GM12875 (cell line): ENCODE data around the gene TMEM117.
A peak's percentile ranks its signal among the peaks of the same experiment; 100 is the strongest.

Source experiments
- H3K4me3 ChIP-seq: one replicate; pipeline ENCODE4 v1.5.1; 2011; ENCODE audit warnings: low read depth, low read length, control low read depth
- TF ChIP-seq, protein P1 (sequence below): IDR thresholded peaks from 2 replicates; pipeline ENCODE4 v1.5.1; 2011; ENCODE audit warnings: low read depth, mild to moderate bottlenecking, control low read depth, inconsistent platforms, low read length, moderate library complexity, borderline replicate concordance; ENCODE audit not compliant: insufficient read depth

Gene TMEM117

DNA sequence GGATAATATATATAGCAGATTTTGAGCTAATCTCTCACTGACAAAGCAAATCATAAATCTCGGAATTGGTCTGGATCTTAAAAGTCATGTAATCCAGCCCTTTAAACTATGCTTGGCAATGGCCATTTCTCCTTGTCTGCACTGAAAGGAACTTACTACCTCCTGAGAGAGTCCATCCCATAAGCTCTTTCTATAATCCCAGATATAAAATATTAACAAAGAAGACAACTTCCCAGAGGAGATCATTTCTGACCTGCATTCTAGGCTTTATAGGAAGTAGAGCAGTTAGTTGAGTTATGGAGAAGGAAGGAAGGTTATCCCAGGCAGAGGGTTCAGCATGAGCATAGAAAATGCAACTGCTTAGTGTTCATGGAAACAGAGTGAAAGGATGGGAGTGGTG is 99.7 kb downstream of the TMEM117 start:
- H3K4me3 ChIP-seq, result no peak overlapping the region
- TF ChIP-seq, protein P1, sequence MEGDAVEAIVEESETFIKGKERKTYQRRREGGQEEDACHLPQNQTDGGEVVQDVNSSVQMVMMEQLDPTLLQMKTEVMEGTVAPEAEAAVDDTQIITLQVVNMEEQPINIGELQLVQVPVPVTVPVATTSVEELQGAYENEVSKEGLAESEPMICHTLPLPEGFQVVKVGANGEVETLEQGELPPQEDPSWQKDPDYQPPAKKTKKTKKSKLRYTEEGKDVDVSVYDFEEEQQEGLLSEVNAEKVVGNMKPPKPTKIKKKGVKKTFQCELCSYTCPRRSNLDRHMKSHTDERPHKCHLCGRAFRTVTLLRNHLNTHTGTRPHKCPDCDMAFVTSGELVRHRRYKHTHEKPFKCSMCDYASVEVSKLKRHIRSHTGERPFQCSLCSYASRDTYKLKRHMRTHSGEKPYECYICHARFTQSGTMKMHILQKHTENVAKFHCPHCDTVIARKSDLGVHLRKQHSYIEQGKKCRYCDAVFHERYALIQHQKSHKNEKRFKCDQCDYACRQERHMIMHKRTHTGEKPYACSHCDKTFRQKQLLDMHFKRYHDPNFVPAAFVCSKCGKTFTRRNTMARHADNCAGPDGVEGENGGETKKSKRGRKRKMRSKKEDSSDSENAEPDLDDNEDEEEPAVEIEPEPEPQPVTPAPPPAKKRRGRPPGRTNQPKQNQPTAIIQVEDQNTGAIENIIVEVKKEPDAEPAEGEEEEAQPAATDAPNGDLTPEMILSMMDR, result no peak

DNA sequence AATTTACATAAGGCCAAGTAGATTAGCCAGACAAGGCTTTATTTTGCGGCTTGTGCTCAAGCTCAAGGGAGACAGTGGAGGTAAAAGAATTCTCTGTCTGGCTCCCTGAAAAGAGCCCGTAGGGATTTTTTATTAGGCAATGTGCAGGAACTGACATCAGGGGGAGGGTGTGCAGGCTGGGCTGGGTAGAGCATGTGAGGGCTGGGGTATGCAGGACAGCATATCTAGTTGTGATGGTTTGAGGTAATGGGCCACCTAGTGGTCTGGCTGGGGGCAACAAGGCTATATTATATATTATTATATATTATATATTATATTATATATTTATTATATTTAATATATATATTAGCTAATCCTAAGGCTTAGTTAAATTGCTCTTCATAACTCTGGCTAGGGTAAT is 102.1 kb downstream of the TMEM117 start:
- TF ChIP-seq, protein P1, result peak; percentile 30; the same call in 1 of the 2 replicates
- H3K4me3 ChIP-seq, result no peak overlapping the region

DNA sequence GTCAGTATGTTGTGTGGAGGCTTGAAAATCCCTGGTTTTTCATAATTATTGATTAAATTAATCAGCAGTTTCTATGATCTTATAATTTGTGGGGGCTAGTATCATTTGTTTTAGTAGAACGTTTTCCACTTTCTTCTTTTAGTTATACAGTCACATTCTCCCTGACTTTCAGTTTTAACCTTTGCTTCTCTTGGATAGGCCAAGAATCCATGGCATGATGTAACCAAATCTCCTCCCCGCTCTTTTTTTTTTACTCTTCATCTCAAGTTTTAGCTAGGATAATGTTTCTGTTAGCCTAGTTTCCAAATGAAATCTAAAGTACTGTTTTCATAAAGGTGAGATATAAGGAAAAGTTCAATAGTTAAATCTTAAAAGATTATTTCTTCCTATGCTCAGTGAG is 106.5 kb downstream of the TMEM117 start:
- TF ChIP-seq, protein P1, result no peak

DNA sequence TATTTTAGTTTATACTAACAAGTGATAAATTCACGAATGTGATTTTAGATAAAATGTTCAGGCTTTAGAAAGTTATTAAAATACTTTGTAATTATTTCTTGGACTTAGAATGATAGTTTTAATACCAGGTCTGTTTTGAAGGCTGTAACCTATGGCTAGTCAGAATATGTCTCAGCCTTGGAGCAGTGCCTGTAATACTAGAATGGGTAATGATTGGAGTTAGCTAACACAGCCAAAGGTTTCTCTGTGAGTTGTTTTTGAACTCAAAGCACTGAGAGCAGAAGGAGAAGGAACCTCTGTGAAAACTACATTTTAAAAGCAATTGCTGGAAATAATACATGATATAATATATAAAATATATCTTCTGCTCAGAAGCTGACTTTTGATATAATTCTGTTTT is 110.1 kb downstream of the TMEM117 start:
- no peak overlapping the region for H3K4me3 ChIP-seq
- TF ChIP-seq, protein P1, result no peak

More for the DNA sequence above, 106.5 kb downstream of the TMEM117 start:
- H3K4me3 ChIP-seq, result no peak overlapping the region

DNA sequence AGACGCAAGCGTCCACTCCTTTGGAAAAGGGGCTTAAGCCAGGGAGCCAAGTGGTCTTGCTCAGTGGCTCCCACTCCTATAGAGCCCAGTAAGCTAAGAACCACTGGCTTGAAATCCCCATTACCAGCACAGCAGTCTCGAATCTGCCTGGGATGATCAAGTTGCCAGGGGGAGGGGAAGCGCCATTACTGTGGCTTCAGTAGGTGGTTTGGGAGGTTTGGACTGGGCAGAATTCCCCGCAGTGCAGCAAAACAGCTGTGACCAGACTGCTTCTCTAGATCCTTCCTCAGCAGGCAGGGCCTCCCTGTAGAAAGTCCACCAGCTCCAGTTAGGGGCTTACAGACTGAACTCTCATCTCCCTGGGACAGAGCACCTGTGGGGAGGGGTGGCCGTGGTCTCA is 115.4 kb downstream of the TMEM117 start:
- H3K4me3 ChIP-seq, result no peak overlapping the region
- TF ChIP-seq, protein P1, result no peak

DNA sequence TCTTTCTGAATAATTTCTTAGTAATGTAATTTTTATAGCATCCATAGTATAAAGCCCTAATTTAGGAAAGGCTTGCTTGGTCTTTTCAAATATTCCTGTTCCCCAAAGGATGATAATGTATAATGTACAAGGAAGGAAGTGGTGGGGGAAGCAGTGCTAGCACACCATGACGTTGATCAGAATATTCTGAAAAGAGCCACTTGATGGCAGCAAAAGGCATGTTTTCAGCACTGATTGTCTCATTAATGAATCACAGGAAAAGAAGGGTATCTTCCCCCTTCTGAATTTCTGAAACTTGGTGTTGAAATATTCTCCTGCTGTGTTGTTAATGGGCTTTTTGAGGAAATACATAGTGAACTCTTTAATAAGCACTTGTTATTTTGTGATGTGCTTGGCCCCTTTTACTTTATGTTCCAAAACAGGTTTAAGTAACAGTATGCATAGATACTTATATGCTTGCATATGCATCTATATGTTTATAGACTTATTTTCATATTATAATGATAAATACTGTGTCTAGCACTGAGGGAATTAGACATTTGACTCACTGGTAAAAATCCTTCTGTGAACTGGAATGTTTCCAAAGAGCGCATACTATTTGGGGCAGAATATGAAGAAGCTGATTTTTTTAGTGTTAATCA is 122.0 kb downstream of the TMEM117 start:
- TF ChIP-seq, protein P1, result peak; percentile 34; the same call in 1 of the 2 replicates
- no peak overlapping the region for H3K4me3 ChIP-seq

DNA sequence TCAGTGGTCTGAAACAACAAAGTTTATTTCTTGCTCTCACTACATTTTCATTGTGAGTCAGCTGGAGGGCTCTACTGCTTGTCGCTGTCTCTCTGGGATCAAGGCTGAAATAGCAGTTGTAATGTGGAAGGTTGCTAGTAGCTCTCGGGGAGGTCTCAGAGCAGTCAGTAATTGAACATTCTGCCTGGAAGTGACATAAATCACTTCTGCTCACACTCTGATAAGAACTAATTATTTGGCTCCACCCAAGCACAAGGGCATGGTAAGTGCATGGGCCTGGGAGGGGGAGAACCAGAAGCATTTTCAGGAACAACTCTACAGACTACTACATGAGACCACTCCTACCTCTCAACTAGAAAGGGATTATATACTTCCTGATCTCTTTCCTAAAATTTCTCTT is 128.2 kb downstream of the TMEM117 start:
- TF ChIP-seq, protein P1, result no peak
- H3K4me3 ChIP-seq, result no peak overlapping the region
